ENCODE results near the gene NAV3.

NAV3 gene

GRCh38 chr12:77946541-77947061 lies 115.9 kb downstream of the NAV3 start:
- Histone ChIP-seq H3K4ac (ENCODE audit: low read depth, low read length) (no peak overlapping the region), H3K4me1 (ENCODE audit: control insufficient read depth, low read depth, low read length) (no peaks in the 10 kb centered on the region), H2BK5ac (ENCODE audit: low read length) (no peak overlapping the region), H3K18ac (ENCODE audit: low read length) (no peak overlapping the region), H3K79me1 (ENCODE audit: low read length) (no peaks in the 10 kb centered on the region), H3K4me3 (ENCODE audit: low read length) (no peak overlapping the region), H4K5ac (ENCODE audit: low read length) (no peak overlapping the region), H3K27ac (ENCODE audit: low read depth, low read length) (no peak overlapping the region), H3K9ac (ENCODE audit: low read length) (no peak overlapping the region), H3K79me2 (ENCODE audit: control insufficient read depth, insufficient read depth, low read length) (no peaks in the 10 kb centered on the region), H3K27me3 (ENCODE audit: insufficient read depth, low read length, poor library complexity) (no peaks in the 10 kb centered on the region), H3K23ac (ENCODE audit: low read length) (no peak overlapping the region), H2AK5ac (ENCODE audit: low read length) (no peak overlapping the region), H4K8ac (ENCODE audit: low read depth, low read length) (no peak overlapping the region), H2BK15ac (replicated peaks; ENCODE audit: low read depth) (no peak overlapping the region), H2BK120ac (ENCODE audit: low read depth, low read length) (no peak overlapping the region), H3K36me3 (ENCODE audit: control insufficient read depth, insufficient read depth, low read length) (no peaks in the 10 kb centered on the region), H3K4me2 (ENCODE audit: low read length) (no peak overlapping the region), H3K56ac (ENCODE audit: low read length) (no peak overlapping the region)
- WGBS (ENCODE audit: extremely low coverage, insufficient coverage, low lambda C conversion rate): no CpG with 5 or more reads among the region's 2 CpGs
- no peak for DNase-seq

GRCh38 chr12:77947330-77947729 lies 116.6 kb downstream of the NAV3 start:
- no peak overlapping the region for H4K5ac ChIP-seq (ENCODE audit: low read length)
- no peak overlapping the region for H3K4me3 ChIP-seq (ENCODE audit: low read length)
- no peak overlapping the region for H3K4ac ChIP-seq (ENCODE audit: low read depth, low read length)
- no peaks in the 10 kb centered on the region for H3K4me1 ChIP-seq (ENCODE audit: control insufficient read depth, low read depth, low read length)
- no peak overlapping the region for H3K23ac ChIP-seq (ENCODE audit: low read length)
- H3K56ac ChIP-seq (ENCODE audit: low read length): no peak overlapping the region
- no peaks in the 10 kb centered on the region for H3K36me3 ChIP-seq (ENCODE audit: control insufficient read depth, insufficient read depth, low read length)
- H3K27ac ChIP-seq (ENCODE audit: low read depth, low read length): no peak overlapping the region
- no peak overlapping the region for H2AK5ac ChIP-seq (ENCODE audit: low read length)
- H3K79me1 ChIP-seq (ENCODE audit: low read length): no peaks in the 10 kb centered on the region
- H3K27me3 ChIP-seq (ENCODE audit: insufficient read depth, low read length, poor library complexity): no peaks in the 10 kb centered on the region
- no peak overlapping the region for H3K18ac ChIP-seq (ENCODE audit: low read length)
- H2BK120ac ChIP-seq (ENCODE audit: low read depth, low read length): no peak overlapping the region
- no peak overlapping the region for H2BK5ac ChIP-seq (ENCODE audit: low read length)
- H3K9ac ChIP-seq (ENCODE audit: low read length): no peak overlapping the region
- no peak overlapping the region for H2BK15ac ChIP-seq (replicated peaks; ENCODE audit: low read depth)
- H3K4me2 ChIP-seq (ENCODE audit: low read length): no peak overlapping the region
- no peak for DNase-seq
- no peaks in the 10 kb centered on the region for H3K79me2 ChIP-seq (ENCODE audit: control insufficient read depth, insufficient read depth, low read length)
- H4K8ac ChIP-seq (ENCODE audit: low read depth, low read length): no peak overlapping the region

GRCh38 chr12:77947746-77948145 lies 117.1 kb downstream of the NAV3 start:
- H2BK15ac ChIP-seq (replicated peaks; ENCODE audit: low read depth): no peak overlapping the region

GRCh38 chr12:77949943-77950342 lies 119.2 kb downstream of the NAV3 start:
- no peak overlapping the region for H4K8ac ChIP-seq (ENCODE audit: low read depth, low read length)

More at GRCh38 chr12:77947746-77948145, 117.1 kb downstream of the NAV3 start:
- Histone ChIP-seq H3K18ac (ENCODE audit: low read length) (no peak overlapping the region), H3K23ac (ENCODE audit: low read length) (no peak overlapping the region), H3K9ac (ENCODE audit: low read length) (no peak overlapping the region), H2BK120ac (ENCODE audit: low read depth, low read length) (no peak overlapping the region), H3K4me1 (ENCODE audit: control insufficient read depth, low read depth, low read length) (no peaks in the 10 kb centered on the region), H3K79me1 (ENCODE audit: low read length) (no peaks in the 10 kb centered on the region), H2AK5ac (ENCODE audit: low read length) (no peak overlapping the region), H3K4ac (ENCODE audit: low read depth, low read length) (no peak overlapping the region), H3K4me2 (ENCODE audit: low read length) (no peak overlapping the region), H4K8ac (ENCODE audit: low read depth, low read length) (no peak overlapping the region), H3K27ac (ENCODE audit: low read depth, low read length) (no peak overlapping the region), H4K5ac (ENCODE audit: low read length) (no peak overlapping the region), H3K36me3 (ENCODE audit: control insufficient read depth, insufficient read depth, low read length) (no peaks in the 10 kb centered on the region), H3K27me3 (ENCODE audit: insufficient read depth, low read length, poor library complexity) (no peaks in the 10 kb centered on the region), H2BK5ac (ENCODE audit: low read length) (no peak overlapping the region), H3K4me3 (ENCODE audit: low read length) (no peak overlapping the region), H3K79me2 (ENCODE audit: control insufficient read depth, insufficient read depth, low read length) (no peaks in the 10 kb centered on the region), H3K56ac (ENCODE audit: low read length) (no peak overlapping the region)
- DNase-seq: no peak
- WGBS (ENCODE audit: extremely low coverage, insufficient coverage, low lambda C conversion rate): no CpG with 5 or more reads among the region's 1 CpG

GRCh38 chr12:77953528-77954205 lies 123.0 kb downstream of the NAV3 start:
- H3K4me1 ChIP-seq (ENCODE audit: control insufficient read depth, low read depth, low read length): no peaks in the 10 kb centered on the region
- H2BK120ac ChIP-seq (ENCODE audit: low read depth, low read length): no peak overlapping the region
- DNase-seq: peak; percentile 1
- H3K36me3 ChIP-seq (ENCODE audit: control insufficient read depth, insufficient read depth, low read length): no peaks in the 10 kb centered on the region
- H3K9ac ChIP-seq (ENCODE audit: low read length): no peak overlapping the region
- no peak overlapping the region for H3K23ac ChIP-seq (ENCODE audit: low read length)
- H2AK5ac ChIP-seq (ENCODE audit: low read length): no peak overlapping the region
- H4K5ac ChIP-seq (ENCODE audit: low read length): no peak overlapping the region
- H3K4me2 ChIP-seq (ENCODE audit: low read length): no peak overlapping the region
- H3K18ac ChIP-seq (ENCODE audit: low read length): no peak overlapping the region
- H3K27ac ChIP-seq (ENCODE audit: low read depth, low read length): no peak overlapping the region
- H4K8ac ChIP-seq (ENCODE audit: low read depth, low read length): no peak overlapping the region
- no peak overlapping the region for H3K4ac ChIP-seq (ENCODE audit: low read depth, low read length)
- no peak overlapping the region for H2BK5ac ChIP-seq (ENCODE audit: low read length)
- H3K4me3 ChIP-seq (ENCODE audit: low read length): no peak overlapping the region
- no peaks in the 10 kb centered on the region for H3K79me1 ChIP-seq (ENCODE audit: low read length)
- H3K56ac ChIP-seq (ENCODE audit: low read length): no peak overlapping the region
- no peaks in the 10 kb centered on the region for H3K79me2 ChIP-seq (ENCODE audit: control insufficient read depth, insufficient read depth, low read length)
- no peaks in the 10 kb centered on the region for H3K27me3 ChIP-seq (ENCODE audit: insufficient read depth, low read length, poor library complexity)
- no peak overlapping the region for H2BK15ac ChIP-seq (replicated peaks; ENCODE audit: low read depth)
- no CpG with 5 or more reads among the region's 7 CpGs for WGBS (ENCODE audit: extremely low coverage, insufficient coverage, low lambda C conversion rate)

More at GRCh38 chr12:77949943-77950342, 119.2 kb downstream of the NAV3 start:
- H3K79me2 ChIP-seq (ENCODE audit: control insufficient read depth, insufficient read depth, low read length): no peaks in the 10 kb centered on the region
- H3K36me3 ChIP-seq (ENCODE audit: control insufficient read depth, insufficient read depth, low read length): no peaks in the 10 kb centered on the region
- no peak overlapping the region for H3K9ac ChIP-seq (ENCODE audit: low read length)
- H3K4me1 ChIP-seq (ENCODE audit: control insufficient read depth, low read depth, low read length): no peaks in the 10 kb centered on the region
- no peak overlapping the region for H4K5ac ChIP-seq (ENCODE audit: low read length)
- no peaks in the 10 kb centered on the region for H3K79me1 ChIP-seq (ENCODE audit: low read length)
- no peak overlapping the region for H2BK15ac ChIP-seq (replicated peaks; ENCODE audit: low read depth)
- no peak overlapping the region for H3K4me3 ChIP-seq (ENCODE audit: low read length)
- no peak overlapping the region for H3K56ac ChIP-seq (ENCODE audit: low read length)
- H3K4ac ChIP-seq (ENCODE audit: low read depth, low read length): no peak overlapping the region
- no peak overlapping the region for H2BK120ac ChIP-seq (ENCODE audit: low read depth, low read length)
- H3K23ac ChIP-seq (ENCODE audit: low read length): no peak overlapping the region
- no peak overlapping the region for H3K18ac ChIP-seq (ENCODE audit: low read length)
- no peak overlapping the region for H3K4me2 ChIP-seq (ENCODE audit: low read length)
- no peak overlapping the region for H2AK5ac ChIP-seq (ENCODE audit: low read length)
- H3K27me3 ChIP-seq (ENCODE audit: insufficient read depth, low read length, poor library complexity): no peaks in the 10 kb centered on the region
- H2BK5ac ChIP-seq (ENCODE audit: low read length): no peak overlapping the region
- H3K27ac ChIP-seq (ENCODE audit: low read depth, low read length): no peak overlapping the region
- no peak for DNase-seq

GRCh38 chr12:77954206-77954555 lies 123.5 kb downstream of the NAV3 start:
- H3K4ac ChIP-seq (ENCODE audit: low read depth, low read length): no peak overlapping the region
- H4K5ac ChIP-seq (ENCODE audit: low read length): no peak overlapping the region
- no peak overlapping the region for H3K56ac ChIP-seq (ENCODE audit: low read length)
- H3K18ac ChIP-seq (ENCODE audit: low read length): no peak overlapping the region
- no peak overlapping the region for H3K9ac ChIP-seq (ENCODE audit: low read length)
- no peaks in the 10 kb centered on the region for H3K36me3 ChIP-seq (ENCODE audit: control insufficient read depth, insufficient read depth, low read length)
- no peak overlapping the region for H3K4me3 ChIP-seq (ENCODE audit: low read length)
- no peak for DNase-seq
- no CpG with 5 or more reads among the region's 1 CpG for WGBS (ENCODE audit: extremely low coverage, insufficient coverage, low lambda C conversion rate)
- H3K4me1 ChIP-seq (ENCODE audit: control insufficient read depth, low read depth, low read length): no peaks in the 10 kb centered on the region
- H2AK5ac ChIP-seq (ENCODE audit: low read length): no peak overlapping the region
- no peak overlapping the region for H3K27ac ChIP-seq (ENCODE audit: low read depth, low read length)
- no peak overlapping the region for H4K8ac ChIP-seq (ENCODE audit: low read depth, low read length)
- no peaks in the 10 kb centered on the region for H3K79me2 ChIP-seq (ENCODE audit: control insufficient read depth, insufficient read depth, low read length)
- no peak overlapping the region for H2BK120ac ChIP-seq (ENCODE audit: low read depth, low read length)
- no peaks in the 10 kb centered on the region for H3K79me1 ChIP-seq (ENCODE audit: low read length)
- no peak overlapping the region for H3K23ac ChIP-seq (ENCODE audit: low read length)
- H3K4me2 ChIP-seq (ENCODE audit: low read length): no peak overlapping the region
- no peak overlapping the region for H2BK5ac ChIP-seq (ENCODE audit: low read length)
- H3K27me3 ChIP-seq (ENCODE audit: insufficient read depth, low read length, poor library complexity): no peaks in the 10 kb centered on the region
- no peak overlapping the region for H2BK15ac ChIP-seq (replicated peaks; ENCODE audit: low read depth)

Measured in mesendoderm (in vitro differentiated cells).